Smooth muscle cell (in vitro differentiated cells): Measurements from ENCODE around the gene TEAD1. TPM values are rescaled to one million over a fixed set of nuclear protein-coding genes. Genes with fewer than 3 reads are reported as not detected.

ENCODE experiments used
- DNase-seq: peaks from one replicate; lab custom pipeline; 2025; ENCODE audit not compliant: unreplicated experiment; lab: John Stamatoyannopoulos, UW
- H2AFZ ChIP-seq: fragments of 200-600 bp; sonication (generic); 2 replicates; pipeline ENCODE4 v1.6.0; 2016; ENCODE audit warnings: antibody characterized with exemption, low read depth, mild to moderate bottlenecking
- H3F3A ChIP-seq: fragments of 200-600 bp; sonication (generic); 2 replicates; pipeline ENCODE4 v1.6.0; 2017; ENCODE audit warnings: antibody characterized with exemption, low read depth
- H3K27ac ChIP-seq: fragments of 200-600 bp; sonication (generic); 2 replicates; pipeline ENCODE4 v1.5.1; 2016; ENCODE audit warnings: low read depth, mild to moderate bottlenecking
- H3K27me3 ChIP-seq: fragments of 200-600 bp; sonication (generic); 2 replicates; pipeline ENCODE4 v1.6.1; 2016; ENCODE audit warnings: low read depth, mild to moderate bottlenecking
- H3K36me3 ChIP-seq: fragments of 200-600 bp; sonication (generic); 2 replicates; pipeline ENCODE4 v1.5.1; 2016; ENCODE audit warnings: low read depth
- H3K4me1 ChIP-seq: fragments of 200-600 bp; sonication (generic); 2 replicates; pipeline ENCODE4 v1.5.1; 2016; ENCODE audit warnings: low read depth
- H3K4me2 ChIP-seq: fragments of 200-600 bp; sonication (generic); 2 replicates; pipeline ENCODE4 v1.6.0; 2016; ENCODE audit warnings: mild to moderate bottlenecking
- H3K4me3 ChIP-seq: fragments of 200-600 bp; sonication (generic); 2 replicates; pipeline ENCODE4 v1.5.1; 2016; ENCODE audit warnings: mild to moderate bottlenecking
- H3K79me2 ChIP-seq: fragments of 200-600 bp; sonication (generic); 2 replicates; pipeline ENCODE4 v1.6.0; 2016; ENCODE audit warnings: low read depth, mild to moderate bottlenecking
- H3K9ac ChIP-seq: fragments of 200-600 bp; sonication (generic); 2 replicates; pipeline ENCODE4 v1.6.0; 2016; ENCODE audit warnings: low read depth
- H3K9me3 ChIP-seq: fragments of 200-600 bp; sonication (generic); replicated peaks from 2 replicates; pipeline ENCODE4 v1.5.1; 2016; ENCODE audit warnings: low read depth
- H4K20me1 ChIP-seq: fragments of 200-600 bp; sonication (generic); 2 replicates; pipeline ENCODE4 v1.6.0; 2016; ENCODE audit warnings: low read depth
- WGBS: methylation state at CpG from one replicate; pipeline ENCODE4 v1.1.7; 2016; ENCODE audit warnings: low lambda C conversion rate; 5-methylcytosine and 5-hydroxymethylcytosine counted together
- polyA plus RNA-seq: library from polyadenylated mRNA; unstranded; fragments of >200 nt; fragmentation: Nextera tagmentation; extraction: Ambion mirVana; gene quantifications from 2 replicates; pipeline ENCODE4 v1.2.1, GENCODE V29; 2016
- total RNA-seq: library from RNA; depleted of rRNA; stranded (reverse); fragments of >200 nt; gene quantifications from 2 replicates; pipeline ENCODE4 v1.2.3, GENCODE V29; 2014
- TF ChIP-seq, protein P1 (sequence below): fragments of 200-600 bp; sonication (generic); IDR thresholded peaks from 2 replicates; pipeline ENCODE4 v1.5.1; 2017; ENCODE audit warnings: borderline replicate concordance, mild to moderate bottlenecking, antibody characterized with exemption; ENCODE audit not compliant: insufficient read depth, poor library complexity, severe bottlenecking

Gene TEAD1
- total and polyA plus RNA-seq, 2 experiments from 2014 or later, result 63.0 to 181 TPM

DNA sequence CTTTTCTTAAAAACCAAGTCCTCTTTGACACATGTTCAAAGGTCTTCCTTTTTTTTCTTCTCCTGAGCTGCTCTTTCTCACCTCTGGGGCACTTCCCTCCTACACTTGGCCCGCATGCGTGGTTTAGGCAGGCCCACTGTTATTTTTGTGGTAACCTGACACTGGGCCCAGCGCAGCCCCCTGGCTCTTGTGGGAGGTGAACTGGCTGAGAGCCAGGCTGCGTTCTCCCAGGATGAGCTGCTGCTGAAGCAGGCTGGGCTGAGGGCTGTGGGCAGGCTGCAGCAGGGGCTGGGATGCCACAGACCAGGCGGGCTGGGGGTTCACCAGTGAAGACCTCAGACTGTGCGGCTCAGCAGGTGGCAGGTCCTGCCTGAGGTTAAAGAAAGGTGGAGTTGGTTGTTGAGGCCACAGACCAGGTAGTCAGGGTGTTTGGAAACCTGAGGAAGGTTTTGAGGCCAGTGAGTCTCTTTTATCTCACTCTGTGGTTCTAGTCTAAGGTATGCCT, 72.4 kb downstream of the TEAD1 start:
- peaks cover 100% of the 10 kb centered on the region for H4K20me1 ChIP-seq

DNA sequence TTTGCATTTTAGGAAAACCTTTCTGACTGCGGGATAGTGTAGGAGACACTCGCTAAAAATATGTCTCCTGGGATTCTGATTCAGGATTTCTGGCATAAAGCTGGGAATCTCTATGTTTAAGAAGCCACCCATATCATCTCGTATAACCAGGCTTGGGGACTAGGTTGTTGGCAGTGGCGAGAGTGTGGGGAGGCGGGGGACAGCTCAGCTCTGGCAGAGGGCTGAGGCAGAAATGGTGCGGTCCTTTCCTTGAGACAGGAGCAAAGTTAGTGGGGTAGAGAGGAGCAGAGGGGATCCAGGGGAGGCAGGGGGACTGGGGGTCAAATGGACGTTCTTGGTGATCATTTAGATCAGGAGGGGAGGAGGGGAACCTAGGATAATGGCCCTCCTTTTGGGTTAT, 74.3 kb downstream of the TEAD1 start:
- peaks cover 7% of the 10 kb centered on the region for H3F3A ChIP-seq
- no peak for DNase-seq
- no peaks in the 10 kb centered on the region for H3K36me3 ChIP-seq
- H2AFZ ChIP-seq, result no peak overlapping the region
- no peak overlapping the region for H3K4me3 ChIP-seq
- H3K4me2 ChIP-seq, result no peak overlapping the region
- 92% methylated on average over 7 of the region's 7 CpGs for whole genome bisulfite sequencing
- no peak overlapping the region for H3K9ac ChIP-seq
- no peaks in the 10 kb centered on the region for H3K9me3 ChIP-seq
- peaks cover 30% of the 10 kb centered on the region for H3K4me1 ChIP-seq
- H4K20me1 ChIP-seq, result peaks cover 100% of the 10 kb centered on the region
- H3K27ac ChIP-seq, result no peak overlapping the region
- peaks cover 100% of the 10 kb centered on the region for H3K79me2 ChIP-seq
- TF ChIP-seq, protein P1, sequence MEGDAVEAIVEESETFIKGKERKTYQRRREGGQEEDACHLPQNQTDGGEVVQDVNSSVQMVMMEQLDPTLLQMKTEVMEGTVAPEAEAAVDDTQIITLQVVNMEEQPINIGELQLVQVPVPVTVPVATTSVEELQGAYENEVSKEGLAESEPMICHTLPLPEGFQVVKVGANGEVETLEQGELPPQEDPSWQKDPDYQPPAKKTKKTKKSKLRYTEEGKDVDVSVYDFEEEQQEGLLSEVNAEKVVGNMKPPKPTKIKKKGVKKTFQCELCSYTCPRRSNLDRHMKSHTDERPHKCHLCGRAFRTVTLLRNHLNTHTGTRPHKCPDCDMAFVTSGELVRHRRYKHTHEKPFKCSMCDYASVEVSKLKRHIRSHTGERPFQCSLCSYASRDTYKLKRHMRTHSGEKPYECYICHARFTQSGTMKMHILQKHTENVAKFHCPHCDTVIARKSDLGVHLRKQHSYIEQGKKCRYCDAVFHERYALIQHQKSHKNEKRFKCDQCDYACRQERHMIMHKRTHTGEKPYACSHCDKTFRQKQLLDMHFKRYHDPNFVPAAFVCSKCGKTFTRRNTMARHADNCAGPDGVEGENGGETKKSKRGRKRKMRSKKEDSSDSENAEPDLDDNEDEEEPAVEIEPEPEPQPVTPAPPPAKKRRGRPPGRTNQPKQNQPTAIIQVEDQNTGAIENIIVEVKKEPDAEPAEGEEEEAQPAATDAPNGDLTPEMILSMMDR, result no peak
- no peaks in the 10 kb centered on the region for H3K27me3 ChIP-seq

More for the DNA sequence above, 72.4 kb downstream of the TEAD1 start:
- TF ChIP-seq, protein P1, result no peak
- H3K27me3 ChIP-seq, result no peaks in the 10 kb centered on the region
- no peak overlapping the region for H3K9ac ChIP-seq
- 20% methylated on average over 6 of the region's 6 CpGs for WGBS
- H3K36me3 ChIP-seq, result no peaks in the 10 kb centered on the region
- DNase-seq, result no peak
- no peaks in the 10 kb centered on the region for H3K9me3 ChIP-seq
- H3K4me2 ChIP-seq, result peak overlapping the region; percentile 50
- peaks cover 100% of the 10 kb centered on the region for H3K79me2 ChIP-seq
- H3K4me1 ChIP-seq, result peaks cover 30% of the 10 kb centered on the region
- H3K27ac ChIP-seq, result peak overlapping the region; percentile 75
- peaks cover 17% of the 10 kb centered on the region for H3F3A ChIP-seq
- no peak overlapping the region for H3K4me3 ChIP-seq
- H2AFZ ChIP-seq, result no peak overlapping the region

DNA sequence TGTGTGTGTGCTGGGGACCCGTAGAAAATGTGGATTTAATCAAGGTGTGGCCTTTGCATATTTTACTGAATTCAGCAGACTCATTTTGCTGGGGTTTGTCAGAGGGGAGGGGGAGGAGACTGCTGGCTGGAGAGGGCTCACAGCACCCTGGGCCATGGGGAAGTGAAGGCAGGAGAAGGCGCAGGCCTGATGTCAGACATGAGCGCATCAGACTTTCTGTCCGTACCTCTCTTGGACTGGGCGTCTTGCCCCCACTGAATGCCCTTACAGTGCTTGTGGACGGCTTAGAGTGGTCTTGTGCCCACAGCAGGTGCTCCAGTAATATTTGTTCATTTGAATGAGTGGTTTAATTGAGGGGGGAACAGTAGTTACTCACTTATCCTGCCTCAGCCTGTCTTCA, 75.2 kb downstream of the TEAD1 start:
- peaks cover 100% of the 10 kb centered on the region for H3K79me2 ChIP-seq

More for the DNA sequence above, 75.2 kb downstream of the TEAD1 start:
- Histone ChIP-seq H2AFZ (no peak overlapping the region), H3F3A (peaks cover 7% of the 10 kb centered on the region), H4K20me1 (peaks cover 100% of the 10 kb centered on the region), H3K27me3 (no peaks in the 10 kb centered on the region), H3K4me3 (no peak overlapping the region), H3K27ac (no peak overlapping the region), H3K9me3 (no peaks in the 10 kb centered on the region), H3K4me2 (no peak overlapping the region), H3K4me1 (peaks cover 30% of the 10 kb centered on the region), H3K9ac (no peak overlapping the region), H3K36me3 (no peaks in the 10 kb centered on the region)
- WGBS, result 94% methylated on average over 6 of the region's 6 CpGs
- DNase-seq, result no peak
- TF ChIP-seq, protein P1, result no peak
